GM11168 (cell line): ENCODE measurements around the gene RFX3.

Source experiments
- in situ Hi-C: fragments of 300-500 bp; cut with MboI; formaldehyde crosslinking; loops from one replicate; pipeline ENCODE4 v1.12.0; 2022; ENCODE audit warnings: low sequenced_read_pairs; ENCODE audit not compliant: unreplicated experiment

Gene RFX3

DNA sequence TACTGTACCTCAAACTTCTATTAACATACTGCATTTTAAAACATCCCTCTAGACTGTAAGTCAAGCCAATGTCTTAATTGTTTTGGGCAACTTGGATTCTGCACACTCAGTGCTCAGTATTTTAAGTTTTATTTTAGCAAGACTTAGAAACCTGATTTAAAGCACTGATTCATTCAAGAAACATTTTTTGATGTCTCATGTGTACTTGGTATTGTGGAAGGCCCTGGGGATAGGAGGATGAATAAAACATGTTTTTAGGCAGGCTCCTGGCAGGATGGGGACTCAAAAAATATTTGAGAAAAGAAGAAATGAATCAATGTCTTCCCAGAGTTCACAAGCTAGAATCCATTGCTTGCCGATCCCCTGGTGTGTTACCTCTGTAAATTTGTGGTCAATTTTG is 347.9 kb downstream of the RFX3 start:
- in situ Hi-C loops: no loop called here

DNA sequence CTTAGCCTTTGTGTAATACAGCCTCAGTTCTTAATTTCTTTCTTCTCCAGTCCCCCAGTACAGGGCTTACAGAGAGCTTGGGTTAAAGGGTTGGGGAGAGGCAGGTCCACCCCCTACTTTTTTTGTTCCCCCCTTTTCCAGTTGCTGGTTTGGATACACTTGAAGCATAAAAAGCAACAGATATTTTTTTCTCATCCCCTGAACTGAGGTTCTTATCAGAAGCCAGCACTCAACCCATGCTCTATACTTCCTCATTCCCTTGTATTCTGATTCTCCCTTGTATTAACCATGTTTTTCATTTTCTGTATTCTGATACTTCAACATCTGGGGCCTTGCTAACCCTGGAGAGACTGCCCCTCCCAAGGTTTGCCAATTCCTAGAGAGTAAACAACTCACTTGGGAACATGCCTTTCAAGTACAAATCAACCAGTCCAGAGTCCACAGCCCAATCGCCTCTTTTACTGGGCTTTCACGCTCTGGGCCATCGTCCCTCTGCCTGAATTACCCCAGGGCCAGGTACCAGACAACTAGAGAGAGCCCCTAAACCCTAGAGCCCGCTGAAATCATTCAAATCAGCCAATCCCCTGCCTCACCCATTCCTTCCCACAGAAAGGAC is 348.5 kb downstream of the RFX3 start:
- in situ Hi-C loops: no loop called here

DNA sequence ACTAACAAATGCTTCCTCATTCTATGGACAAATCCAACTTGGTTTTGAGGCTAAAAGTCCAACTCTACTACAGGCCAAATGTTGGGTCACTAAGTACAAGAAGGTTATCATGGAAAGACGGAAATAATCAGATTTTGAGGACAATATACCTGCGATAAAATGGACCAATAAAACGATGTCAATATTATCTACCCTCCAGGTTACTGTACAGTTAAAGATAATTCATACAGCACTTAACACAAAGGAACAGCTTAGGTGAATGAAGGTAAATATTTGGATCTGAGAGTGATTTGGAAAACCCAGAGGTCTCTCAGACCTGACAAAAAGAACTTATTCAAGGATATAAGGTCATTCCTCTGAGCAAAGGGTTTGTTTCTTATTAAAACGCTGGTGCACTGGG is 352.4 kb downstream of the RFX3 start:
- in situ Hi-C loops: no loop called here

DNA sequence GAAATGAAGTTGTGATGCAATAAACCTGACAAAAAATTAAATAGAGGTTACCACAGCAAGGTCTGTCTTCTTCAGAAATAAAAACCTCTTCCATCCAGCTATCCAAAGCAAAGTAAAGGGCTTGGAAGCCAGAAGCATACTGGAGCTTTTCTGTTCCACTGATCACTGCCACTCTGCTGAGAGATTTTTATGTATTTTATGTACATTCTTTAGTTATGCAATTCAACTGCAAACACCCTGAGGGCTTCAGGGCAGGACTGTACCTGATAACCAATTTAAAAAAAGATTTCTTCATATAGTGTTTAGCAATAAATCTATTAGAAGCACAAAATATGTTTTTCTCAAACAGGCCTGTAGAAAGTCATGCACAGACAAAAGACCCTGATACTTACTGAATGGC is 355.0 kb downstream of the RFX3 start:
- in situ Hi-C loops: no loop called here
